CD1c-positive myeloid dendritic cell (primary cell): ENCODE results near the gene CAPNS1.
A peak's percentile ranks its signal among the peaks of the same experiment; 100 is the strongest.
"Not testable (repeated sequence)": the region's sequence is repeated elsewhere in the genome, so short reads cannot be mapped to it uniquely, and the experiment has no call there.

Experiments used
- DNase-seq: peaks from one replicate; pipeline ENCODE4 v3.0.0-alpha.2; 2016; ENCODE audit errors: extremely low spot score

Gene CAPNS1

DNA sequence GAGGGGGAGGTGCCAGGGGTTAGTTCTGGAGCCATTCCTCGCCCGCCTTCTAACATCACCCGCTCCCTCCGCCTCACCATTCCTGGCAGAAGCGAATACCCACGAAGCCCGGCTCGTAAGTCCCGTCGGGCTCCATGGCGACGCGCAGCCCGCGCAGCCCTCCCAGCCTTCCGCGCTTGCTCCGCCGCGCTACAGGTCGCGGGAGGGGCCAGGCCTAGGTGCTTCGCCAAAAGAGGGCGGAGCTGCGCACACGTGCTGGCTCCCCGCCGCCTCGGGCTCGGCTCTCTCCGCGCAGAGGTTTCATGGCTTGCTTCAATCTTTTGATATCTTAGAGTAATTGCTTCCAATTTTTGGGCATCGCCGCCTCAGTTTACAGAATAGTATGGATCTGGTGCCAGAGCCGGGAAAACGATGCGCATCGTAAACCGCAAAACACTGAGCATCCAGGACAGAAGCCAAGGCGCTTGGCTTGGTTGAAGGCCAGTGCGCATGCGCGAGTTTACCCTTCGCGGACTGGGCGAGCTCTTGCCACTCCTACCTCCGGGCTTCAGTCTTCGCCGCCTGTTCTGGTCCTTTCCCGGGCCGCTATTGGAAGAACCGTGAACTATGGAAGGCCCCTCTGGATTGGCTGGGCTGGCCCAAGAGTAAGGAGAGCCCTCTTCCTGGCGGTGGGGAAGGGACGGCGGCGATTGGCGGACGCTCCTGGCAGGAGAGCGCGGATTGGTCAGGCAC lies 25.0 kb upstream of the CAPNS1 start, which contains the start of gene POLR2I:
Gene POLR2I, minus strand, starts transcription at position 155 of the 732 bp plus-strand sequence. Its CDS starts 19 bp downstream, at position 136.
- DNase-seq: peak; percentile 99

DNA sequence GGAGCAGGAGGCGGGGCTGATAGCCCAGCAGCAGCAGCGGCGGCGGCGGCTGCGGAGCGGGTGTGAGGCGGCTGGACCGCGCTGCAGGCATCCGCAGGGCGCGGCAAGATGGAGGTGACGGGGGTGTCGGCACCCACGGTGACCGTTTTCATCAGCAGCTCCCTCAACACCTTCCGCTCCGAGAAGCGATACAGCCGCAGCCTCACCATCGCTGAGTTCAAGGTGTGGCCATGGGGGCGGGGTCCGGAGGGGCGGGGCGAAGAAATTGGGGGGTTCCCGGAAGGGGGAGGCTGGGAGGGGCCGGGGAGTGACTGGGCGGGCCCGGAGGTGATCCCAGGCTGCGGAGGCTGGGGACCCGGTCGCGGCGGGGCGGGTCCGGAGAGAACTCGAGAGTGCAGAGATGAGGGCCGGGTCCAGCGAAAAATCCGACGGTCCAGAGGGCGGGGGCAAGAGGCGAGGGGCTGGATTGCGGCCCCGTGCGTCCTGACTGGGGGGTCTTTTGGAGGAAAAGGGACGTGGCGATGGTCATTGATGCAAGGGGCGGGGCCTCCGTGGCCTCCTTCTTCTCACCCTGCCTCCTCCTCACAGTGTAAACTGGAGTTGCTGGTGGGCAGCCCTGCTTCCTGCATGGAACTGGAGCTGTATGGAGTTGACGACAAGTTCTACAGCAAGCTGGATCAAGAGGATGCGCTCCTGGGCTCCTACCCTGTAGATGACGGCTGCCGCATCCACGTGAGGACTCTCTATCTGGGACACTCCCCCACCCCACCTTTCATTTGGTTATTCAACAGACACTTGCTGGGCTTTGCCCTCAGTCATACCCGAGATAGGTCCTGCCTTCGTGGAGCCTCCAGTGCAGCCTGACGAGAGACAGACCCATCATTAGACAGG lies 24.2 kb upstream of the CAPNS1 start, which contains the start of gene TBCB:
Gene TBCB, plus strand, starts transcription at position 16 of the 891 bp plus-strand sequence. Its CDS starts 93 bp downstream, at position 109.
- DNase-seq: no peak

DNA sequence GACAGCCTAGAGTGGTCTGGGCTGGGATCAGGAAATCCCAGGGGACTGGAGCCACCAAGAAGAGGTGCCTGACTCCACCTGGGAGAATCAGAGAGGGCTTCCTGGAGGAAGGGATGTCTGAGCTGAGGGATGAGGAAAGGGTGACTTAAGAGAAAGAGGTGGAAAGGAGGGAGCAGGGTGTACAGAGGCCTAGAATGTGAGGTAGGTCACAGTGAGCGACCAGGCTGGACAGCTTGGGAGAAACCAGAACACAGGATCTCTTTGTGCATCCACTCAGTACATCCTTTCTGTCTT lies 23.6 kb upstream of the CAPNS1 start:
- no peak for DNase-seq

DNA sequence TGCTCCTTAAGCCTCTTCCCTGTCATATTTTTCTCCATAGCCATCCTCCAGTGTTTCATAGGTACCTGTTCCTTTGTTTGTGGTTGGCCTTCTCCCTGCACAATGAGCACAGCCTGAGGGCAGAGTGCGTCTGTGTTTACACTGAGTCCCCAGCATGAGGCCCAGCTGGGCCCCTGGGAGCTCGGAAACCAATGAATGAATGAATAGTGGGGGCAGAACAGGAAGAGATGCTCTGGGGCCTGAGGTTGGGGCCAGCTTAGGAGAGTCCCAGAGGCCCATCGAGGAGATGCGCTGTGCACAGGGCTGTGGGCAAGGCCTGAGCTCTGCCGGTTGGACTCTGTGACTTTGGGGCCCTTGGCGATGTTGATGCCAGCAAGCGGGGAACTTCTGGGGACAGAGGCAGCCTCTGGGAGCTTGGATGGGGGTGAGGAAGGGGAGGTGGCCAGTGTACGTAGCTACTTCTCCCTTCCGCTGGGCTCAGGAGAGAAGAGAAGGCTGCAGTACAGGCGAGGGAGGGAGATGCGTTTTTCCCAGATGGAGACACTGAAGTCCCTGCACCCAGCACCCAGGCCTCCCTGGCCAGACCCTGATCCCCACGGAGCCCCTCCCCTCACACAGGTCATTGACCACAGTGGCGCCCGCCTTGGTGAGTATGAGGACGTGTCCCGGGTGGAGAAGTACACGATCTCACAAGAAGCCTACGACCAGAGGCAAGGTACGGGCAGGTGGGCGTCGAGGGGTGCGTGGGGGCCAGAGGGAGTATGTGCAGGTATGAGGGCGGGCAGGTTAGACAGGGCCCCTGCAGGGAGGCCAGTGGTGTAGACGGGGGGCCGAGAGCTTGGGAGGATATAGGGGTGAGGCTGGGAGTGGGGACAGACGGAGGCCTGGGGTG lies 19.5 kb upstream of the CAPNS1 start:
- DNase-seq: no peak

DNA sequence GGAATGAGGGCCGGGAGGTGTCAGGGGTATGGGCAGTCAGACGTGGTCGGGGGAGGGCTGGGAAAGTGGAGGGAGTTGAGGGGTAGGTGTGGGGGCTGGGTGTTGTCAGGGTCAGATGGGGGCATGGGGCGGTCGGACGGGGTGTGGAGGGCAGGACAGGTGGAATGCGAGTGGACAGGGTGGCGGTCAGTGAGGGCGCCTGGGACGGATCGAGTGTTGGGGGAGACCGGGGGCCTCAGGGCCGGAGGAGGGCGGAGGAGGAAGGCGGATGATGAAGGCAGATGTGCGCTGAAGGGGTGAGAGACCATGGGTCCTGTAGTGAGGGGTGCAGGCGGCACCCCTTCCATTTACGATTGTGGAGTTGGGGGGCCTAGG lies 18.9 kb upstream of the CAPNS1 start:
- no peak for DNase-seq

DNA sequence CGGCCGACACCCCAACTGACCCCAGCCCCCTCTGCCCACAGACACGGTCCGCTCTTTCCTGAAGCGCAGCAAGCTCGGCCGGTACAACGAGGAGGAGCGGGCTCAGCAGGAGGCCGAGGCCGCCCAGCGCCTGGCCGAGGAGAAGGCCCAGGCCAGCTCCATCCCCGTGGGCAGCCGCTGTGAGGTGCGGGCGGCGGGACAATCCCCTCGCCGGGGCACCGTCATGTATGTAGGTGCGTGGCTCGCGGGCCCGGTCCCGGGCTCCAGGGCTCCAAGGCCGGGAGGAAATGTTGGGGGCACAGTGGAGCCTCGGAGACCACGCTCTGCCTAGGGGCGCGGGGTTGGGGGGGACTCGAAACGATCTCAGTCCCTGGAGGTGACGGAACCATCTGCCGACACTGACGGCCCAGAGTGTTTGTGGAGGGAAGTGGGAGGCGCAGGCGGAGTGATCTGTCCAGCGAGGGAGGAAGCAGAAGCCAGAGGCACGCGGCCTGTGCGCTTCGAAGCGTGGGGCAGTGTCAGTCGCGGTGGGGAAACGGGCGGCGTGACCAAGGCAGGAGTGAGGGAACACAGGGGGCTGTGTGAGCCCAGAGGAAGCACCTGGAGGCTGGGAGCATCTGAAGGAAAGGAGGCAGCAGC lies 18.3 kb upstream of the CAPNS1 start:
- no peak for DNase-seq

DNA sequence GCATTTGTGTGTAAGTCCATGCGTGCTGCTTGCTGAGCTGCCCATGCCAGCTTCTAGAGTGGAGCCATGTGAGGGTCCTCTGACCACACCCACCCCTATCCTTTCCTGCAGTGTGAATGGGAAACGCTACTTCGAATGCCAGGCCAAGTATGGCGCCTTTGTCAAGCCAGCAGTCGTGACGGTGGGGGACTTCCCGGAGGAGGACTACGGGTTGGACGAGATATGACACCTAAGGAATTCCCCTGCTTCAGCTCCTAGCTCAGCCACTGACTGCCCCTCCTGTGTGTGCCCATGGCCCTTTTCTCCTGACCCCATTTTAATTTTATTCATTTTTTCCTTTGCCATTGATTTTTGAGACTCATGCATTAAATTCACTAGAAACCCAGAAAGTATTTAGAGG lies 14.3 kb upstream of the CAPNS1 start:
- DNase-seq: no peak

DNA sequence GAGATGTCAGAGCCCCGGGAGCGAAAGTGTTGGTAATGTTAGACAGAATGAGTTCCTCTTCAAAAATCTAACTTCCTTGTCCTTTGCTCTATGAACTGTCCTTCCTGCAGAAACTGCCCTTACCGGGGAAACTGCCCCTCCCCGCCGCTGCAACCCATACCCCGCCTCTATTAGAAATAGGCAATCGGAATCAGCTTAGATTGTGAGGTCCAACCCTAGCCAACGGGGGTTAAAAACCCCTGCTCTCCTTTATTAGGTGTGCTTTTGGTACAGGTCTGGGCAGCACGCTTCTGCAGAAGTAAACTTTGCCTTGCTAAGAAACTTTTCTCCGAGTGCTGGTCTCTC lies 11.5 kb upstream of the CAPNS1 start:
- peak; percentile 61 for DNase-seq

DNA sequence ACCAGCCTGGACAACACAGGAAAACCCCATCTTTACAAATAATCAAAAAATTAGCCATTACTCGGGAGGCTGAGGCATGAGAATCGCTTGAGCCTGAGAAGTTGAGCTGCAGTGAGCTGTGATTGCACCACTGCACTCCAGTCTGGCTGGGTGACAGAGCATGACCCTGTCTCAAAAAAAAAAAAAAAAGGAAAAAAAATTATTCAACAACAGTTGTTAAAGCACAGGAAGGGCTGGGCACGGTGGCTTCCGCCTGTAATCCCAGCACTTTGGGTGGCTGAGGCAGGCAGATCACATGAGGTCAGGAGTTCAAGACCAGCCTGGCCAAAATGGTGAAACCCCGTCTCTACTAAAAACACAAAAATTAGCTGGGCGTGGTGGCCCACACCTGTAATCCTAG lies 8.6 kb upstream of the CAPNS1 start:
- DNase-seq: not testable (repeated sequence)

DNA sequence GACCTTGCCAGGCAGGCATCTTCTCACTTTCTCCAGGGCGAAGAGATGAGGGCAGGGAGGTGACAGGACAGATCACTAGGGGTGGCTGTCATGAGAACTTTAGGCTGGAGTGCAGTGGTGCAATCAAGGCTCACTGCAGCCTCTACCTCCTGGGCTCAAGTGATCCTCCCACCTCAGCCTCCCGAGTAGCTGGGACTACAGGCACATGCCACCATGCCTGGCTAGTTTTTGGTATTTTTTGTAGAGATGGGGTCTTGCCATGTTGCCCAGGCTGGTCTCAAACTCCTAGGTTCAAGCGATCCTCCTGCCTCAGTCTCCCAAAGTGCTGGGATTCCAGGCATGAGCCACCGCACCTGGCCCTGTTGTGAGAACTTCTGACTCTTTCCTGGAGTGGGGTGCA lies 5.0 kb upstream of the CAPNS1 start:
- not testable (repeated sequence) for DNase-seq

DNA sequence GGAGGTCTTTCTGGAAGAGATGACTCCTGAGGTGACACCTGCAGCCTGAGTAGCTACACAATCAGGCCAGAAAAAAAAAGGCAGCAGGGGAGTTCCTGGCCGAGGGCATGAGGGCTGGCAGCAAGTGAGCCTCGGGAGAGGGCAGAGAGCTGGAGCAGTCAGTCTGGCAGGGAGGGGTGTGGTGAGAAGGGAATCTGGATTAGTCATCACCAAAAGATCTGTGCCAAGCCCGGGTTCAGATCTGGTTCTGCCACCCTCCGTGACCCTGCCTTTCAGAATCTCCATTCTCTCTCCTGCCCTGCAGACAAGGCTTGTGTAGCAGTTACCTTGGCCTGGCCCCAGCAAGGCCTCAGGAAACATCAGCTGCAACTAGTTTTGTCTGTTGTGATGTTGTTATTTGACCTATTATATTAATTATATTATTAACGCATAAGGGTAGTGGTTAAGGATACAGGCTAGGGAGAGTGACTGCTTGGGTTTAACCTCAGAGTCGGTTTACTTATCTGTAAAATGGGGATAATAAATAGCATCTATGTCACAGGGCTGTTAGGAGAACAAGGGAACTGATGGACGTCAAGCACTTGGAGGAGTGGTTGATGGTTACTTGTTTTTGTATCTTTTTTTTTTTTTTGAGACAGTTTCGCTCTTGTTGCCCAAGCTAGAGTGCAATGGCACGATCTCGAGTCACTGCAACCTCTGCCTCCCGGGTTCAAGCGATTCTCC lies 2.7 kb upstream of the CAPNS1 start:
- no peak for DNase-seq

DNA sequence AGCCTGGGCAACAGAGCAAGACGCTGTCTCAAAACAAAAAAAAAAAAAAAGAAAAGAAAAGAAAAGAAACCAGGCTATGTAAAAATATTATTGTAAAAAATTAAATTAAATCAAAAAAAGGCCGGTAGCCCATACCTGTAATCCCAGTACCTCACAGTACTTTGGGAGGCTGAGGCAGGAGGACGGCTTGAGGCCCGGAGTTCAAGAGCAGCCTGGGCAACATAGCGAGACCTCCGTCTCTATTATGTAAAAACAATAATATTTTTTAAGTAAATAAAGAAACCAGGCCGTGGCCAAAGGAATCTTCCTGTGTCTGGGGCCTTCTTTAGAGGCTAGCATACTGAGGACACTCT lies 770 bp upstream of the CAPNS1 start:
- no peak for DNase-seq

DNA sequence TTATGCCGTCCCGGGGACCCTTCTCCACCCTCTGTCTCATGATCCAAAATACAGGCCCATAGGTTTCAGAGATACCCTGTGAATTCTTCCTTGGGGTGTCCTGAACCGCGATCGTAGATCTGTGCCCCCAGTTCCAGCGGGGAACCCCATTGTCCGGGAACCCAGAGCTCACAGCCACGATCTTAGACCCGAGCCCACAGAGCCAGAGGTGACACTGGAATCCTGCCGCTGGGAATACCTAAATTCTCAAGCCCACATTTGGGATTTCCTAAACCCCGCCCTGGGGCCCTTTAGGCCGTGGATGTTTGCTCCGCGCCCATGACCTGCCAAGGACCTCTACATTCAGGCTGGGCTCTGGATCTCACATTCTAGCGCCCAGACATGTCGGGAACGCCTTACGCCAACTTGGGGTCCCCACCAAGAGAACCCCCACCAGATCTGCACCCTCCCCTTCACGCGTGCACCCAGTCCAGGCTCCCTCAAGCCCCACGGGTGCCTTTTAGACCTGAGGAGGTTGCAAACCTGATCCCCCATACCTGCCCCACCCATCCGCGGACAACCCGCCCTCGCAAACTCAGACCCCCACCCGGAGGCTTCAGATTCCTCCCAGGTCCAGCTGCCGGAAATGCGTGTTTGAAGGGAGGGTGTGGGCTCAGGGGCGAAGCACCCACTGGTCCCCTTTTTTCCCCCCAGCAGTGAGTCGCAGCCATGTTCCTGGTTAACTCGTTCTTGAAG lies 605 bp downstream of the CAPNS1 start:
- peak; percentile 20 for DNase-seq

DNA sequence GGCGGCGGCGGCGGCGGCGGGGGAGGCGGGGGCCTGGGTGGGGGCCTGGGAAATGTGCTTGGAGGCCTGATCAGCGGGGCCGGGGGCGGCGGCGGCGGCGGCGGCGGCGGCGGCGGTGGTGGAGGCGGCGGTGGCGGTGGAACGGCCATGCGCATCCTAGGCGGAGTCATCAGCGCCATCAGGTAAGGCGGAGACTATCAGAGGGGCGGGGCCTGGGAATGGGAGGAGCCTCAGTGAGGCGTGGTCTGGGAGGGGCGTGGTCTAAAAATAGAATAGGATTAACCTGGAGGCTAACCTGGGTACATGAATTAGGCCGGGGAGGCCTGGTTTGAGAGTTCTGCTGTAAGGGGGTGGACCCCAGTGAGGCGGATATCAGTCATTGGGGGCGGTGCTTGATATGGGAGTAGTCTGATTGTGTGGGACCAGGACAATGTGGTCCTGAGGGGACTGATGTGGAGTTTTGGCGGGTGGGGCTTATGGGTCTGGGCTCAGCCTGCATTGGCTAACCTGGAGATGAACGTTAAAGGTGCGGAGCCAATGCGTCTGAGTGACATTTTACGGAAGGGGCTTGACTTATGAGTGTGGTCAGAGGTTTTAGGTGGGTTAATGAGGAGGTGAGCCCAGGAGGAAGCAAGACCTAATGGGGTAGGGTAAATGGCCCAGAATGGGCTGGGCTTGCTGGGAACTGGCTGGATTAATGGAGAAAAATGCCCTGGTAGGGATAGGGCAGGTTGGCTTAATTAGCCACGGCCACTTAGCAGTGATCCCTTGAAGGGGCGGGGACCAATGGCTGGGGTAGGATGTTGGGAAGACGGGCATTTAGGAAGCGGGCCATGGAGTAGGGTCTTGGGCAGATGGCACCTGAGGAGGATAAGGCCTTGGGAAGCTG lies 1.4 kb downstream of the CAPNS1 start:
- peak; percentile 92 for DNase-seq

DNA sequence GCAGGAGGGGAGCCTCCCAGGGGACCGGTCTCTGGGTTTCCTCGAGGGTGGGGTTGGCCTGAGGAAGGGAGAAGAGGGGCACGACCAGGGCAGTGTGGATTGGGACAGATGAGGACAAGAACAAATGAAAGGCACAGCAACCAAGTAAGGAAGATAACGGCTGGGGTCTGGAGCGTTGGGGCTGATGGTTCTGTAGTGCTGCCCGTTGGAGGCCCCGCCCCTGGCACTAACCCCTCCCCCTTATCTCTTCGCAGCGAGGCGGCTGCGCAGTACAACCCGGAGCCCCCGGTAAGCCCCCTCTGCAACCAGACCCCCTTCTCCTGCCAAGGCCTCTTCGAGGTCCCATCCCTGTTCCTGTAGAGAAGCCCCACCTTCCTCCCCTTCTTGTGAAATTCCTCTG lies 2.2 kb downstream of the CAPNS1 start:
- no peak for DNase-seq

DNA sequence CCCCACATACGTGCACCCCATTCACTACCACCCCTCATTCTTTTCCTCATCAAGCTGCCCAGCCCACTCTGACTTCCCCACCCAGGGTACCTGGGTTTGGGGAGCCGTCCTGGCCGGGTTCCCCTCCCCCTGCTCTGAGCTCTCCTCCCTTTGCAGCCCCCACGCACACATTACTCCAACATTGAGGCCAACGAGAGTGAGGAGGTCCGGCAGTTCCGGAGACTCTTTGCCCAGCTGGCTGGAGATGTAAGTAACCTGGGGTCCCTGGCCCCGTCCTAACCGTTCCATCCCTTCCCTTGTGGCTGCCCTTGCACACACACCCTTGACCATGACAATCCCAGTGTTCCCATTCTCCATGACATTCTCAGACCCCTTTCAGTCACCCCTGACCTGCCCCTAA lies 2.6 kb downstream of the CAPNS1 start:
- no peak for DNase-seq

DNA sequence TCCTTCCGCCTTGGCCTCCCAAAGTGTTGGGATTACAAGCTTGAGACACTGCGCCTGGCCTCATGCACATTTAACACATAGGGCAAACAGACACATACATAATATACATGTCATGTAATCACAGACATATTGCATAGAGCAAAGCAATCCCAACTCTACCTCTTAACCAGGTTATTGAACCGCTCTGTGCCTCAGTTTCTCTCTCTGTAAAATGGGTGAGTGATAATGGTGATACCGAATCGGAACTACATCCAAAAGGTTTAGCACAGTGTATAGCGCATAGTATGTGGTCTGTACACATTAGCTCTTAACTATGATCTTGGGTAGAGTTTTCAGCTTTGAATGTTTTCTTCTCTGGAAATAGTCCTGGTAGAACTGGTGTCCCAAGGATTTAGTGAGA lies 4.8 kb downstream of the CAPNS1 start:
- no peak for DNase-seq

DNA sequence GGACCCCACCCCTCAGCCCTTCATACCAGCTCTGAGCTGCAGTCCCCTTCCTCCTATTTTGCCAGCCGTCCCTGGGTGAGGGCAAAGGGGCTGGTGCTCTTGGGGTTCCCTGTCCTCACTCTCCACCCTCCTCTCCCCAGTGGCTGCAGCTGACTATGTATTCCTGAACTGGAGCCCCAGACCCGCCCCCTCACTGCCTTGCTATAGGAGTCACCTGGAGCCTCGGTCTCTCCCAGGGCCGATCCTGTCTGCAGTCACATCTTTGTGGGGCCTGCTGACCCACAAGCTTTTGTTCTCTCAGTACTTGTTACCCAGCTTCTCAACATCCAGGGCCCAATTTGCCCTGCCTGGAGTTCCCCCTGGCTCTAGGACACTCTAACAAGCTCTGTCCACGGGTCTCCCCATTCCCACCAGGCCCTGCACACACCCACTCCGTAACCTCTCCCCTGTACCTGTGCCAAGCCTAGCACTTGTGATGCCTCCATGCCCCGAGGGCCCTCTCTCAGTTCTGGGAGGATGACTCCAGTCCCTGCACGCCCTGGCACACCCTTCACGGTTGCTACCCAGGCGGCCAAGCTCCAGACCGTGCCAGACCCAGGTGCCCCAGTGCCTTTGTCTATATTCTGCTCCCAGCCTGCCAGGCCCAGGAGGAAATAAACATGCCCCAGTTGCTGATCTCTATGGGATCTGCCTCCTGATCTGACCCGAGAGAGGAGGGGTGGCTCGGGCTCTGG lies 10.0 kb downstream of the CAPNS1 start:
- no peak for DNase-seq

DNA sequence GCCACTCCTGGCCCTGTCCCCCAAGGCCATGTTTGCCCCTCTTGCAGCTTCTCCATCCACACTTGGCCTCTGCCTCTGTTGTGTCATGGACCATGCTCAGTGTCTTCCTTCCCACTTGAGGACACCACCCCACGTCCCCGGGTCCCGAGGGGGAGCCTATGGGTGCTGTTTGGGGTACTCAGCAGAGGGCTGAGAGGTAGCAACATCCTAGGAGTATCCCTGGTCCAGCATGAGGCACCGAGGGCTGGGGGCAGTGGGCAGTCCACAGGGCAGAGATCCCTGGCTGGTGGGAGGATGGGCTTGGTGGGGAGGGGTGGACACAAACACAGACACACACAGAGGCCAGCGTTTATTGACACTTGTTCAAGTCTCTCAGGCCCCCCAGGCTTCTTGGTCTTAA lies 10.7 kb downstream of the CAPNS1 start:
- DNase-seq: no peak
